Immature natural killer cell (primary cell): ENCODE data around the gene SORT1. TPM values are rescaled to one million over a fixed set of nuclear protein-coding genes. Genes with fewer than 3 reads are reported as not detected.

Experiments used
- DNase-seq, 3 donors: peaks; one replicate each; pipeline ENCODE4 v3.0.0; 2022; ENCODE audit warnings: mixed read lengths in 1 of 3
- H3K27ac Mint-ChIP-seq, 6 donors: one replicate each; pipeline ENCODE4 v1.8.0; 2020; ENCODE audit warnings: mixed read lengths in 6 of 6, mild to moderate bottlenecking in 5 of 6, inconsistent platforms in 4 of 6, moderate library complexity in 3 of 6
- H3K27me3 Mint-ChIP-seq, 3 donors: one replicate each; pipeline ENCODE4 v1.8.0; 2020 to 2021; ENCODE audit warnings: low read depth in 3 of 3, mild to moderate bottlenecking in 3 of 3, mixed read lengths in 3 of 3, moderate library complexity in 3 of 3, inconsistent platforms in 1 of 3
- H3K36me3 Mint-ChIP-seq, 3 donors: one replicate each; pipeline ENCODE4 v1.8.0; 2020; ENCODE audit warnings: mixed read lengths in 3 of 3, inconsistent platforms in 2 of 3, mild to moderate bottlenecking in 2 of 3
- H3K4me1 Mint-ChIP-seq, 2 donors: one replicate each; pipeline ENCODE4 v1.8.0; 2020; ENCODE audit warnings: inconsistent platforms in 2 of 2, mild to moderate bottlenecking in 2 of 2, mixed read lengths in 2 of 2, moderate library complexity in 1 of 2
- H3K4me3 Mint-ChIP-seq, 5 donors: one replicate each; pipeline ENCODE4 v1.8.0; 2020; ENCODE audit warnings: mild to moderate bottlenecking in 5 of 5, mixed read lengths in 5 of 5, inconsistent platforms in 3 of 5, moderate library complexity in 3 of 5
- H3K9me3 Mint-ChIP-seq, 6 donors: one replicate each; pipeline ENCODE4 v1.8.0; 2020; ENCODE audit warnings: mild to moderate bottlenecking in 6 of 6, mixed read lengths in 6 of 6, inconsistent platforms in 4 of 6, moderate library complexity in 3 of 6
- polyA plus RNA-seq, 3 donors: library from polyadenylated mRNA; unstranded; fragments of 300-500 nt; fragmentation: Illumina TruSeq; gene quantifications; one replicate each; pipeline ENCODE4 v1.2.3, GENCODE V29; 2021

The SORT1 gene
- polyA plus RNA-seq, 3 donors from 2014 or later: 0.54 to 1.6 TPM; not detected in 1

DNA sequence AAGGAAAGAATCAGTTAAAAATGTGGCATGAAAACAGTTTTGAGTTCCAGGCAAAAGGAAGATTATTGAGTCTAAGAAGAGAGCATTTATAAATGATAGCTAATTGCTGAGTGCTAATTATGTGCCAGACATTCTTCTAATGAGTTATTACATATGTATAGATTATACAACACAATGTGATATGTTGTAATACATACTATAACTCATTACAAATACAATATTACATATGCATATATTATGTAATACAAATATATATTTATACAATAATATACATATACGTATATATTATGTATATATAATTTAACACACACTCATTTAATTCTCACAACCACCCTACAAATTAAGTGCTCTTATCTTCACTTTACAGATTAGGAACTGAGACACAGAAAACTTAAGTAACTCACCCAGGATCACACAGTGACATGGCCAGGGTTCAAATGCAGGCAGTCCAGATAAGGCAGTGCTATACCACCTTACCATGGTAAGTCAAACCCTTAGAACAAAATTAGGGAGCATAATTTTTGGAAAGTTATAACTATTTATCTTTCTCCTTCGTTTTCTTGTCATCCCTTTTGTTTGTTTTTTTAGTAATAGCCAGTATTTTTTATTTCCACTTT lies 4.0 kb downstream of the SORT1 start:
- Mint-ChIP-seq H3K9me3 (no peaks in the 10 kb centered on the region), H3K36me3 (no peaks in the 10 kb centered on the region), H3K4me3 (no peak overlapping the region), H3K27me3 (peaks cover 20 to 31% (median 24%) of the 10 kb centered on the region in 3 donors), H3K4me1 (peaks cover 13 to 21% of the 10 kb centered on the region in 2 donors), H3K27ac (no peak overlapping the region)
- DNase-seq: no peak

DNA sequence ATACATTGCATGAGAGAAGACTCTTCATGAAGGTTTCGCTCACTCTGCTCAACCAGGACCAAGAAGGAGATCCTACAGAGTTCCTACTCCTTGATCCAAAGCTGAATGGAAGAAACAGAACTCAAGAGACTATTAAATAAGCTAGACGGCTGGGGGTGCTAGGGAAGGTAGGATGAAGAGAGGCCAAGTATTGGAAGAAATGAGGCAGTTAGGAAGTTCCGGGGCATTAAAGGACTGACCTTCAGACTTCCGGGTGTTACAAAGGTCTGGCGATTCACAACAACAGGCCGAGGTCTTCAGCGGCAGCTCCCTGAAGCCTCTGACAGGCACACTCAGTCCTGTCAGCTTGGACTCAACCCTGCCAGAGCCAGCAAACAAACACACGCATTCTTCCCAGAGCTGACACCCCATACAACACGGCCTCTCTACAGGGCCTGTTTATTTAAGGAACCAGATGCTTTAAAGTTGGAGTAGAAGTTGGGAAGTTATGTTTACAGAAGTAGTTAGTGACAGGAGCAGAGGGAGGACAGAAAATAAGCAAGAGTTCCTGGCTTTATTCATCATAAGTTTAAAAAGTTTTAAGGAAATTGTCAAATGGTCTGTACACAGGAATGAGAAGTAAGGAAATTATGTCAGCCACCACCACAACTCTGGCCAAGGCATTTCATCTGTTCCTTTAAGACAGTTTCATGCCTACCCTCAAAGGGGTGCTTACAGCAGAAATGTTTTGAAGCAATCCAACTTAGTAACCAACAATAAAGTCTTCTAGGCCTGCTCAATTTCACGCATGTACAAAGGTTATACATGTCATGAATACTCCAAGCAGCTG lies 4.7 kb downstream of the SORT1 start:
- Mint-ChIP-seq H3K9me3 (no peaks in the 10 kb centered on the region), H3K36me3 (no peaks in the 10 kb centered on the region), H3K27ac (no peak overlapping the region), H3K4me3 (no peak overlapping the region), H3K4me1 (peaks cover 9 to 15% of the 10 kb centered on the region in 2 donors), H3K27me3 (peaks cover 20 to 31% (median 24%) of the 10 kb centered on the region in 3 donors)
- no peak for DNase-seq

DNA sequence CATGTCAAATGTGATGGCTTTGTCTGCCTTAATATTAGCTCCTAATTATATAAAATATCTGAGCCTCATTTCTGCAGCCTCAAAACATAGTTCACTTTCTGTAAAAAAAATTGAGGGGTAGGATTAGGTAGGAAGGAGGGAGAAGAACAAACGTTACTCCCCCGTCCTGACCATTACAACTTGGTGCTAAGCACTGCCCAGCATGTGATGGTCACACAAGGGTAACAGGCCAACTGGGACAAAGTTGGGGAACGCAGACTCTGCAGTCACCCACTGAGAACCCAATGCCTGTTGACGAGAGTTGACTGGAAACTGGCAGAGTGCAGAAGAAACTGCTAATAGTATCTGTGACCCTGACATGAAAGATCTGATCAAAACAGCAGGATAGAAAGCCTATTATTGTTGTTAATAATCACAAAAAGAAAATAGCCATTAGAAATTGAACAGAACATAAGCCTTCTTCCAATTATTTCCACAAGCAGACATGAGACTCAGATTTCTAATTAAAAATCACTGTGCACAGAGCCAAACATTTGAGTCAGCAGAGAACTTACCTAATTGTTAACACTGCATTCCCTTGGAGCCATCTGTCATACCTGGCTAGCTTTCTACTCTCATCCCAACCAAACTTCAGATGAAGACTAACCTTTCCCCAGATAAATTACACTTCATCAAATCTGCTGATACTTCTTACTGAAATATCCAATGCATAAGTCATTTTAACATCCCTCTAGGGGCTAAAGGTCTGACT lies 5.5 kb downstream of the SORT1 start:
- Mint-ChIP-seq H3K4me3 (no peak overlapping the region), H3K27me3 (peaks cover 20 to 32% (median 24%) of the 10 kb centered on the region in 3 donors), H3K27ac (no peak overlapping the region), H3K36me3 (no peaks in the 10 kb centered on the region), H3K4me1 (peaks cover 8 to 13% of the 10 kb centered on the region in 2 donors), H3K9me3 (no peaks in the 10 kb centered on the region)
- DNase-seq: no peak

DNA sequence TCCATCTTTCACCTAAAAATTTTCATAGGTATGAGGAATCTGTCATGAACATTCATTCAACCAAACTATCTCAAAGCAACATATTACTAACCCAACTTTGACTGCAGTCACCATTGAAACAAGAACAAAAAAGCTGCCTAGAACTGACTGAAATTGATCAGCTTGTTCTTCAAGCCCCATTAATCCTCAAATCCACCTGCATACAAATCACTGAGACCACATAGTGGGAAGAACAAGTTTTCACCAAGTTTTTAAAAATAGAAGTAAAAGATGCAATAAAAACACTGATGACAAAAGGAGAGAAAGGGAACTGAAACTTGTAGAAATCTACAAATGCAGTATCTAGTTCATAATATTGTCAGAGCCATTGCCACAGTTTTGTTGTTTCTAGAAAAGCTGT lies 6.1 kb downstream of the SORT1 start:
- no peak overlapping the region for H3K4me3 Mint-ChIP-seq
- H3K36me3 Mint-ChIP-seq: no peaks in the 10 kb centered on the region
- H3K9me3 Mint-ChIP-seq: no peaks in the 10 kb centered on the region
- peaks cover 2 to 8% of the 10 kb centered on the region in 2 donors for H3K4me1 Mint-ChIP-seq
- DNase-seq: no peak
- H3K27me3 Mint-ChIP-seq: peaks cover 14 to 27% (median 19%) of the 10 kb centered on the region in 3 donors
- H3K27ac Mint-ChIP-seq: no peak overlapping the region

DNA sequence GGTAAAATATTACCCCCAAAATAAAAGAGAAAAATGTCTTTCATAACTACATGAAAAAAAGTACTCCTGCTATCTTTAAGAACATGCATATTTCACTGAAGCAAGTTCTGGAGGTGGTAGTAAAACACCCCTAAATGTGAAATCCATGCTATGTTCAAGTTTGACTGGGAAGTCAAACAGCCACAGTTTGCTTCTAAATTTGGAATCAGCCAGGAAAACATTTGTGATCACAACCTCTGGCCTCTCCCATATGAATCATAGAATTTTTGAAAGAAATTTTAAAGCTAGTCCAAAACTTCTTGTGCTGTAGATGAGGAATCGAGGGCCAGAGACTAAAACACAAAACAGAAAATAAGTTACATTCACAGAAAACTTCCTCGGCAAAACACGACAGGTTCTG lies 6.6 kb downstream of the SORT1 start:
- H3K36me3 Mint-ChIP-seq: no peaks in the 10 kb centered on the region
- H3K4me3 Mint-ChIP-seq: no peak overlapping the region
- H3K4me1 Mint-ChIP-seq: peaks cover 0 to 3% of the 10 kb centered on the region in 2 donors
- no peaks in the 10 kb centered on the region for H3K9me3 Mint-ChIP-seq
- peaks cover 10 to 23% (median 15%) of the 10 kb centered on the region in 3 donors for H3K27me3 Mint-ChIP-seq
- no peak overlapping the region for H3K27ac Mint-ChIP-seq
- DNase-seq: no peak

DNA sequence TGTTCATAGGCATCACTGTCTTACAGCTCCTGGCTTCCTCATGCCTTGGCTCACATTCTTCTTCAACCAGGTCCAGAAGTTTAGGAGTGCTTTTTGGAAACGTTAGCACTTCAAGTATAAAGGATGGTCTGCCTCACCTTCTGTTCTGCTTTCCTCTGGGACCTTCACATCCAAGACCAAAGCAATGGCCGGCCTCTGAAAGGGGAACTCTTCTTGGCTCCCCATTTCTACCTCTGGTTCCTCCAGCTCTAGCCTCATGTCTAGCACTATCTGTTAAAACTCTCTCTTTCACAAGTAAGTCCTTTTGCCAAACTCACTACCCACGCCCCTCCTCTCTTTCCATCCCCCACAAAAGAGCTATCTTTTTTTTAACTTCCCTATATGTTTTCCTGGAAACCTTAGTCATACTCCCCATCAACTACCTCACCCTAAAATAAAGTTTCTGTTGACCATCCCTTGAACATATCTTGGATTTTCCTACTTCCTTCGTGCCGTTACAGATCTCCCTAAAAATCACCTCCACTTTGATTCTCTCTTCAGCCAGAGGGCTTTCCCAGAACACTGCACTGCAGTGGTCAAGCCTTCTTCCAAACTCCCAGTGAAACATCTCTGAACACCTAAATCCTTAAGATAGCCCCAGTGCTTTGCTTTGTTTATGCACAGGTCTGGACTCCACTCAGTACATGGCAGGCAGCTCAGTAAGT lies 7.9 kb downstream of the SORT1 start:
- Mint-ChIP-seq H3K9me3 (no peaks in the 10 kb centered on the region), H3K27me3 (peaks cover 2 to 15% (median 14%) of the 10 kb centered on the region in 3 donors), H3K27ac (no peak overlapping the region), H3K4me1 (no peaks in the 10 kb centered on the region), H3K4me3 (no peak overlapping the region), H3K36me3 (no peaks in the 10 kb centered on the region)
- DNase-seq: no peak

DNA sequence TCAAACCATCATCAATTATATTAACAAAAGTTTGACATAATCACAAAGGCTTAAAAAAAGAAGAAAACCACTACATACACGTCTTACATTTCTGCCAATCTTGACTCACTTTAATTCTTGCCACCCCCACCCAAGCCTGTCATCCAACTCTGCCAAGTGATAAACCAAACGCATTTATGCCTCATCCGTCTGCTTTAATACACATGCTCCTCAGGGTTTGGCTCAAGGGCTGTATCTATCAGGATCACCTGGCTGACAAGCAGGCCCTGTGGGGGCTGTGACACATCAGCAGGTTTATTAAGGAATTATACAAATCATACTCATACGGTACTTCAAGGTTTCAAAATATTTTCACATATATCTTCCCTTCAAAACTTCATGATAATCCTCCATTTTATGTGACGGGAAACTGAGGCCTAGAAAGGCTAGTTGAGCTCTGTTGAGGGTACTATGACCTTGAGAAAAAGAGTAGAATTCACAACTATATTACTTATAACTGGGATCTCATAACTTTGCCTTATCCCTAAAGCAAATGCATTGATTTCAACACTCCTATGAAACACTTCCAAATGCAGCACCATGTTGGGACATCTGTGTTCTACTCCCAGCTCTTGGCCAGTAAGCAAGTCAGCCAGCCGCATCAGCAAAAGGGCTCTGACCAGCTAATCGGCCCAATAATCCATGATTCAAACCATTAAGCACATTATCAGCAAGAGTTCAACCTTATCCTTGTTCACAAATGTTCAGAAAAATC lies 8.7 kb downstream of the SORT1 start:
- DNase-seq: no peak
- Mint-ChIP-seq H3K27ac (no peak overlapping the region), H3K9me3 (no peaks in the 10 kb centered on the region), H3K4me1 (no peaks in the 10 kb centered on the region), H3K27me3 (peaks cover 2 to 13% (median 12%) of the 10 kb centered on the region in 3 donors), H3K4me3 (no peak overlapping the region), H3K36me3 (no peaks in the 10 kb centered on the region)

DNA sequence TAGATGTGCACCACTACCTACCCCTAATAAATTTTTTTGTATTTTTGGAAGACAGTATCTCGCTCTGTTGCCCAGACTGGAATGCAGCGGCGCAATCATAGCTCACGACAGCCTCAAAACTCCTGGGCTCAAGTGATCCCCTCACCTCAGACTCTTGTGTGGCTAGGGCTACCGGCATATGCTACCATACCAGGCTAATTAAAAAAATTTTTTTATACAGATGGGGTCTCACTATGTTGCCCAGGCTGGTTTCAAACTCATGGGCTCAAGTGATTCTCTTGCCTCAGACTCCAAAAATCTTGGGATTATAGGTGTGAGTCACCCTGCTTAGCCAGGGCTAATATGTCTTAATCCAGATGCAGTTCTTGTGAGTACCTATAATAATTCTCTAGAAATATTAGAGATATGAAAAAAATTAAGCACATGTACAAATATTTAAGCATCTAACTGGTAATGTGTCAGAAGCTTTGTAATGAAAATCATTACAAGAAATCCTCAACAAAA lies 9.5 kb downstream of the SORT1 start:
- H3K9me3 Mint-ChIP-seq: no peaks in the 10 kb centered on the region
- no peaks in the 10 kb centered on the region for H3K36me3 Mint-ChIP-seq
- no peak overlapping the region for H3K27ac Mint-ChIP-seq
- no peaks in the 10 kb centered on the region for H3K4me1 Mint-ChIP-seq
- no peak for DNase-seq
- peaks cover 2 to 12% (median 12%) of the 10 kb centered on the region in 3 donors for H3K27me3 Mint-ChIP-seq
- H3K4me3 Mint-ChIP-seq: no peak overlapping the region

DNA sequence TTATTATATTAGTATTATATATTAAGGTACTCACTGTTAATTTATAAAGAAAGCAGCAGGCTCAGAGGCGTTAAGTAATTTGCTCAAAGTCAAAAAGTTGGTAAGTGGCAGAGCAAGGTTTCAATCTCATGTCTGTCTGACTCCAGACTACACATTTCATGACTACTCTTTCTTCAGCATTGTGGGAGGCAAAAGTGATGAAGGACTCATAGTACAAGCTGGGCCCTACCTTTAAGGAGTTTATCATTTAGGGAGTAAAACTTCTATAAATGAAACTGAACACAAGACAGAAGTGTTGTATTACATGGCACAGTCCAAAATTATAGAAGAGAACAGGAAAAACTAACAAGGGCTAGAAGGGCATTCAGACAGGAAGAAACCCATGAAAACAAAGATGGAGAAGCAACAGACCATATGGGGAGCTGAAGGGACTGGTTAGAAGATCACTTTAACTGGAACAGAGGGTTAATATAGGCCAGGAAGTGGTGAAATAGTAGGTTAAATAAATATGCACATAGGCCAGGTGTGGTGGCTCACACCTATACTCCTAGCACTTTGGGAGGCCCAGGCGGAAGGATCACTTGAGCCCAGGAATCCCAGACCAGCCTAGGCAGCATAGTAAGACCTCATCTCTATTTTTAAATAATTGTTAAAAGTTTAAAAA lies 11.5 kb downstream of the SORT1 start:
- H3K27me3 Mint-ChIP-seq: peaks cover 2 to 9% (median 8%) of the 10 kb centered on the region in 3 donors
- H3K36me3 Mint-ChIP-seq: no peaks in the 10 kb centered on the region
- H3K9me3 Mint-ChIP-seq: no peaks in the 10 kb centered on the region
- no peak overlapping the region for H3K27ac Mint-ChIP-seq
- no peaks in the 10 kb centered on the region for H3K4me1 Mint-ChIP-seq
- no peak for DNase-seq
- no peak overlapping the region for H3K4me3 Mint-ChIP-seq

DNA sequence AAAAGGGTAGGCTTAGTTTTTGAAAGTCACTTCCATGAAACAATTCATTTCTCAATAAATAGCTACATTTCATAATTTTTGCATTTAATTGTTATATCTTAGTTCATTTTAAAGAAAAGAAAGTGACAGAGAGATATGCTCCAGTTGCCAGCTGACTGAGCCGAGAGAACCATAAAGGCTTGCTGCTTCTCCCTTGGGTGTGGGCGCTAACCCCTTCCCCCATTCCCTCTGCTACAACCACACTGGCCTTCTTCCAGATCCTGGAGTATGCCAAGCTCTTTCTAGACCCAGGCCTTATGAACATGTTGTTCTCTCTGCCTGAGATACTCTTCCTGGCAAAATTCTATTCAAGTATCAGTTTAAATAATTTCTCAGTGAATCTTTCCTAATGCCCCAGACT lies 12.3 kb downstream of the SORT1 start:
- H3K4me3 Mint-ChIP-seq: no peak overlapping the region
- H3K4me1 Mint-ChIP-seq: no peaks in the 10 kb centered on the region
- no peaks in the 10 kb centered on the region for H3K36me3 Mint-ChIP-seq
- peaks cover 2 to 8% (median 6%) of the 10 kb centered on the region in 3 donors for H3K27me3 Mint-ChIP-seq
- no peaks in the 10 kb centered on the region for H3K9me3 Mint-ChIP-seq
- no peak overlapping the region for H3K27ac Mint-ChIP-seq
- no peak for DNase-seq

DNA sequence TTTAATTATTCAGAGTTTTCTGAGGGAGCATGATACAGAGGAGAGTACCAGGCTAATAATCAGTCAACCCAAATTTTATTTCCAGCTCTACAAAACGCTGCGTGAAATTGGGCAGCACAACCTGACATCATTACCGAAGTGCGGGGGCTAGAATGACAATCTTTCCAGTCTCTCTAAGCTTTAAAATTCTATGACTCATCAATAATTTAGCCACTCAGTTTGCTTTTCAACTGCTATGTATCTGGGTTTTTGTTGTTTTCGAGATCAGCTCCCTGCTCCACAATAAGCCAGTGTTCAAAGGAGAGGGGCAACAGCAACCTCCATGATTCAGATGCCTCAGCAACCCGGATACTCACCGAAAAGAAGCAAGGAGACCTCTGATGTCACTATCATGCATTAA lies 13.9 kb downstream of the SORT1 start:
- DNase-seq: no peak
- Mint-ChIP-seq H3K4me1 (no peaks in the 10 kb centered on the region), H3K27me3 (peaks cover 0 to 4% (median 2%) of the 10 kb centered on the region in 3 donors), H3K27ac (no peak overlapping the region), H3K4me3 (no peak overlapping the region), H3K36me3 (no peaks in the 10 kb centered on the region), H3K9me3 (no peaks in the 10 kb centered on the region)

DNA sequence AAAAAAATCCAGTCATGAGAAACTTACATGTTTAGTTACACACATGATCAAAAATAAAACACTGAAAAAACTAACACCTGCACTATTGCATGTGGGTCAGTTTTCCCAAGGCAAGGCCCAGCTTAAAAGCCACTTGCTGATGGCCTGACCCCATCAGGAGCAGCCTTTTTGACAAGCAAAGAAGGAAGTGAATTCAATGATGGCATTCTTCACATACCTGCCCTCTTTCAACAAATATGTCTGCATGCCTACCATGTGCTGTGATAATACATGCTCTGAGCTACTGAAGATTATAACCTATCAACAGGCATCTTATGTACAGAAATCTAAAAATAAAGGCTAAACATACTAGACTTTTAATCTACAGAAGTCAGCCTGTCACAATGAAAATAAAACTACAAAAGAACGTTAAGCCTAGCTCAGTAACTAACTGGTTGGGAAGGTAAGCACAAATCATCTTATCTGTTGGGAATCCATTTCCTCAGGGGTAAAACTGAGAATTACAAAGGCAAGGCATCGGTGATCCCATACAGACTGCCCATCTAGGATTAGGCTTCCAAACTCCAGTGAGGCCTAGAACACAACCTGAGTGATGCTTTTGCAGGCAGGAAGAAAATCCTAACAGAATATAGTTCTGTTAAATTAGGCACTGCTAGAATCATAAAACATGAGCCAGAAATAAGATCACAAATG lies 14.5 kb downstream of the SORT1 start:
- H3K36me3 Mint-ChIP-seq: no peaks in the 10 kb centered on the region
- H3K9me3 Mint-ChIP-seq: no peaks in the 10 kb centered on the region
- H3K27me3 Mint-ChIP-seq: peaks cover 0 to 4% (median 2%) of the 10 kb centered on the region in 3 donors
- no peaks in the 10 kb centered on the region for H3K4me1 Mint-ChIP-seq
- no peak overlapping the region for H3K27ac Mint-ChIP-seq
- DNase-seq: no peak
- H3K4me3 Mint-ChIP-seq: no peak overlapping the region
